Measurements from ENCODE around the gene PIK3R2.

PIK3R2 gene

GRCh38 chr19:18126097-18126496 lies 26.9 kb upstream of the PIK3R2 start:
- no peak for ATAC-seq
- TF ChIP-seq CSDC2 (CRISPR knock-in tag; IDR thresholded peaks at IDR 0.05) = no peak
- no peak for TF ChIP-seq ZNF565 (CRISPR knock-in tag; conservative IDR thresholded peaks at IDR 0.05; ENCODE audit: low read depth)
- TF ChIP-seq POU6F1 (CRISPR knock-in tag; IDR thresholded peaks at IDR 0.05; ENCODE audit: borderline replicate concordance, low read depth) = no peak
- TF ChIP-seq PPARA (CRISPR knock-in tag; IDR thresholded peaks at IDR 0.05; ENCODE audit: borderline replicate concordance) = no peak
- no peak for TF ChIP-seq ZFP30 (CRISPR knock-in tag; IDR thresholded peaks at IDR 0.05)
- no peak for TF ChIP-seq PATZ1 (CRISPR knock-in tag; IDR thresholded peaks at IDR 0.05; ENCODE audit: borderline replicate concordance)
- no peak for TF ChIP-seq BACH2 (CRISPR knock-in tag; IDR thresholded peaks at IDR 0.05; ENCODE audit: borderline replicate concordance)
- no peak for TF ChIP-seq ZC3H10 (CRISPR knock-in tag; IDR thresholded peaks at IDR 0.05)
- TF ChIP-seq ZFP3 (CRISPR knock-in tag; IDR thresholded peaks at IDR 0.05) = no peak
- TF ChIP-seq OSR1 (CRISPR knock-in tag; IDR thresholded peaks at IDR 0.05) = no peak
- no peak for TF ChIP-seq ZNF70 (CRISPR knock-in tag; IDR thresholded peaks at IDR 0.05)
- no peak for TF ChIP-seq ARNTL (CRISPR knock-in tag; IDR thresholded peaks at IDR 0.05; ENCODE audit: borderline replicate concordance, low read depth)
- no peak for TF ChIP-seq ISL1 (CRISPR knock-in tag; IDR thresholded peaks at IDR 0.05)
- TF ChIP-seq RARB (CRISPR knock-in tag; IDR thresholded peaks at IDR 0.05) = no peak
- TF ChIP-seq CSRNP3 (CRISPR knock-in tag; IDR thresholded peaks at IDR 0.05) = no peak
- TF ChIP-seq GLIS3 (CRISPR knock-in tag; IDR thresholded peaks at IDR 0.05) = no peak

DNA sequence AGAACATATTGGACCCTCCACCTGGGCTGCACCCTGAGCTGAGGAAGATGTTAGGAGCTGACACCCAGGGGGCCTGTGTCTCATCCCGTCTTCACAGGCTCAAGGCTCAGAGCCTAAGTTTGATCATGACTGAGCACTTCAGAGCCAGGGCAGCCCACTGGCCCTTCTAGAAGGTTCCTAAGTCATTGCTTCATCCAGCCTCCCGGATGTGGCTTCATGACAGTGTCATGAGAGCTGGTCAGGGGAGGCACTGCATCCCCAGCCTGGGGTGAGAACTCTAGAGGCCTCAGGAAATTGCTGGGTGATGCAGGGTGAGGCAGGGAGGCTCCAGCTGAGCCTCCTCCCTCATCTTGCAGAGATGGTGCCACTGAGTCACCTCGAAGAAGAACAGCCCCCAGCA lies 24.9 kb upstream of the PIK3R2 start:
- ATAC-seq = no peak
- no peak for TF ChIP-seq ZNF8 (CRISPR knock-in tag; IDR thresholded peaks at IDR 0.05)
- no peak for TF ChIP-seq GLIS3 (CRISPR knock-in tag; IDR thresholded peaks at IDR 0.05)
- TF ChIP-seq TOX (CRISPR knock-in tag; IDR thresholded peaks at IDR 0.05; ENCODE audit: borderline replicate concordance) = no peak
- TF ChIP-seq ARNTL (CRISPR knock-in tag; IDR thresholded peaks at IDR 0.05; ENCODE audit: borderline replicate concordance, low read depth) = no peak
- no peak for TF ChIP-seq POU6F1 (CRISPR knock-in tag; IDR thresholded peaks at IDR 0.05; ENCODE audit: borderline replicate concordance, low read depth)
- no peak for TF ChIP-seq ZNF565 (CRISPR knock-in tag; conservative IDR thresholded peaks at IDR 0.05; ENCODE audit: low read depth)
- TF ChIP-seq ISL1 (CRISPR knock-in tag; IDR thresholded peaks at IDR 0.05) = no peak
- TF ChIP-seq, protein P1, sequence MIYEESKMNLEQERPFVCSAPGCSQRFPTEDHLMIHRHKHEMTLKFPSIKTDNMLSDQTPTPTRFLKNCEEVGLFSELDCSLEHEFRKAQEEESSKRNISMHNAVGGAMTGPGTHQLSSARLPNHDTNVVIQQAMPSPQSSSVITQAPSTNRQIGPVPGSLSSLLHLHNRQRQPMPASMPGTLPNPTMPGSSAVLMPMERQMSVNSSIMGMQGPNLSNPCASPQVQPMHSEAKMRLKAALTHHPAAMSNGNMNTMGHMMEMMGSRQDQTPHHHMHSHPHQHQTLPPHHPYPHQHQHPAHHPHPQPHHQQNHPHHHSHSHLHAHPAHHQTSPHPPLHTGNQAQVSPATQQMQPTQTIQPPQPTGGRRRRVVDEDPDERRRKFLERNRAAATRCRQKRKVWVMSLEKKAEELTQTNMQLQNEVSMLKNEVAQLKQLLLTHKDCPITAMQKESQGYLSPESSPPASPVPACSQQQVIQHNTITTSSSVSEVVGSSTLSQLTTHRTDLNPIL (CRISPR knock-in tag; IDR thresholded peaks at IDR 0.05; ENCODE audit: low read depth) = no peak
- no peak for TF ChIP-seq BACH2 (CRISPR knock-in tag; IDR thresholded peaks at IDR 0.05; ENCODE audit: borderline replicate concordance)
- TF ChIP-seq ZFP30 (CRISPR knock-in tag; IDR thresholded peaks at IDR 0.05) = no peak
- TF ChIP-seq ZC3H10 (CRISPR knock-in tag; IDR thresholded peaks at IDR 0.05) = no peak
- no peak for TF ChIP-seq ZNF70 (CRISPR knock-in tag; IDR thresholded peaks at IDR 0.05)
- TF ChIP-seq CSDC2 (CRISPR knock-in tag; IDR thresholded peaks at IDR 0.05) = no peak
- no peak for TF ChIP-seq CSRNP3 (CRISPR knock-in tag; IDR thresholded peaks at IDR 0.05)
- TF ChIP-seq RARB (CRISPR knock-in tag; IDR thresholded peaks at IDR 0.05) = no peak
- TF ChIP-seq OSR1 (CRISPR knock-in tag; IDR thresholded peaks at IDR 0.05) = no peak
- TF ChIP-seq TCF4 (CRISPR knock-in tag; IDR thresholded peaks at IDR 0.05; ENCODE audit: borderline replicate concordance) = no peak
- no peak for TF ChIP-seq ESRRG (CRISPR knock-in tag; IDR thresholded peaks at IDR 0.05)
